ENCODE measurements around the gene GBA3. TPM values are rescaled to one million over a fixed set of nuclear protein-coding genes. Genes with fewer than 3 reads are reported as not detected.

GBA3 gene
- total and polyA plus RNA-seq, 2 of the 8 experiments (the other 6 are each of a cell fraction or from before 2014, with no cell fraction given), result not detected

GRCh38 chr4:22780797-22781196 is 88.1 kb downstream of the GBA3 start:
- Histone ChIP-seq H4K5ac (ENCODE audit: insufficient read length, low read depth, low read length) (no peak overlapping the region), H3K36me3 (ENCODE audit: control insufficient read depth in 2 of 4, insufficient read depth in 4 of 4, low read length in 3 of 4) (no peaks in the 10 kb centered on the region), H3K4me2 (ENCODE audit: insufficient read depth in 1 of 2, low read depth in 2 of 2, low read length in 2 of 2) (no peak overlapping the region), H3K9me3 (ENCODE audit: insufficient read depth in 2 of 2, low read depth in 1 of 2, low read length in 1 of 2) (peaks cover 0 to 8% of the 10 kb centered on the region in 2 experiments; a peak in 1 of 4 replicates), H3K56ac (replicated peaks; ENCODE audit: insufficient read length, low read depth, low read length) (no peak overlapping the region), H3K79me2 (ENCODE audit: control insufficient read depth in 1 of 2, insufficient read depth in 2 of 2, low read length in 2 of 2) (no peaks in the 10 kb centered on the region), H3K23ac (ENCODE audit: insufficient read length) (no peak overlapping the region), H3K23me2 (ENCODE audit: low read depth, low read length) (no peaks in the 10 kb centered on the region), H2BK120ac (replicated peaks; ENCODE audit: low read depth, low read length) (no peak overlapping the region), H4K8ac (ENCODE audit: extremely low read depth, insufficient read depth, low read length) (no peak overlapping the region), H3K9ac (replicated peaks in 1 of 4; ENCODE audit: extremely low read depth in 1 of 4, low read depth in 3 of 4, low read length in 3 of 4) (no peak overlapping the region), H2BK15ac (ENCODE audit: low read length) (no peak overlapping the region), H2BK12ac (ENCODE audit: low read depth, low read length) (no peak overlapping the region), H3K27ac (ENCODE audit: low read depth, low read length) (no peak overlapping the region), H3K4ac (replicated peaks; ENCODE audit: insufficient read length, low read depth, low read length) (no peak overlapping the region), H3K79me1 (ENCODE audit: low read depth, low read length) (no peaks in the 10 kb centered on the region), H3K18ac (ENCODE audit: extremely low read depth, low read length) (no peak overlapping the region), H2BK5ac (ENCODE audit: low read depth, low read length) (no peak overlapping the region), H3K4me3 (ENCODE audit: extremely low read depth in 1 of 4, insufficient read depth in 2 of 4, low read depth in 3 of 4, low read length in 4 of 4) (no peak overlapping the region), H4K91ac (replicated peaks; ENCODE audit: insufficient read length, low read length) (no peak overlapping the region), H2AK5ac (ENCODE audit: low read depth, low read length) (no peak overlapping the region), H3K4me1 (replicated peaks in 1 of 4; ENCODE audit: control insufficient read depth in 3 of 4, insufficient read depth in 4 of 4, low read length in 3 of 4) (peaks cover 0 to 2% (median 0%) of the 10 kb centered on the region in 4 experiments; a peak in 1 of 7 replicates), H3K14ac (ENCODE audit: insufficient read length) (no peak overlapping the region), H3K27me3 (replicated peaks in 1 of 4; ENCODE audit: control insufficient read depth in 3 of 4, extremely low read depth in 1 of 4, insufficient read depth in 3 of 4, low read length in 3 of 4) (no peaks in the 10 kb centered on the region), H2AFZ (ENCODE audit: low read length) (no peak overlapping the region), H4K20me1 (replicated peaks in 1 of 2; ENCODE audit: control insufficient read depth in 1 of 2, insufficient read depth in 2 of 2, low read length in 2 of 2) (no peaks in the 10 kb centered on the region), H2BK20ac (ENCODE audit: low read length) (no peak overlapping the region)
- ChIA-PET CTCF (ENCODE audit: partially characterized antibody) (no interaction called here), POLR2A (ENCODE audit: partially characterized antibody) (no interaction called here)
- no peak for FAIRE-seq
- DNase-seq (ENCODE audit: low read depth in 1 of 2, low spot score in 2 of 2), result no peak
- 97% methylated on average over 3 of the region's 3 CpGs; no CpG with 5 or more reads in 1 of the 2 experiments for WGBS, 2 experiments (ENCODE audit: extremely low coverage in 1 of 2, insufficient coverage in 1 of 2, insufficient read length in 1 of 2, insufficient replicate concordance in 2 of 2, low coverage in 1 of 2, low lambda C conversion rate in 2 of 2, missing lambda C conversion rate in 1 of 2)
- TF ChIP-seq POU5F1 (IDR thresholded peaks at IDR 0.05; ENCODE audit: low read depth, low read length) (no peak), BCL11A (IDR thresholded peaks at IDR 0.05; ENCODE audit: low read depth in 2 of 2, low read length in 2 of 2) (no peak), ATF3 (IDR thresholded peaks at IDR 0.05; ENCODE audit: insufficient read depth, low read depth, low read length) (no peak), SRF (IDR thresholded peaks at IDR 0.05; ENCODE audit: low read depth, low read length) (no peak), SIN3A (conservative IDR thresholded peaks at IDR 0.05 in 1 of 2, IDR thresholded peaks at IDR 0.05 in 1 of 2; ENCODE audit: low read depth in 1 of 2, low read length in 2 of 2) (no peak), SP1 (IDR thresholded peaks at IDR 0.05; ENCODE audit: low read depth, low read length) (no peak), TBP (IDR thresholded peaks at IDR 0.05; ENCODE audit: low read depth, low read length) (no peak), CTCF (IDR thresholded peaks at IDR 0.05; ENCODE audit: control extremely low read depth in 1 of 3, insufficient read depth in 1 of 3, low read depth in 1 of 3, low read length in 3 of 3) (no peak)
